HCT116 (cell line): ENCODE measurements around the gene RYR3. TPM values are rescaled to one million over a fixed set of nuclear protein-coding genes. Genes with fewer than 3 reads are reported as not detected.

Experiments
- ATAC-seq: fragments of 200-7000 bp; cut with Tn5 transposase; 2 replicates; pipeline ENCODE4 v1.9.1; 2020; ENCODE audit warnings: mild to moderate bottlenecking, moderate library complexity
- BruUV-seq: library from RNA; stranded (reverse); fragments of 400-500 nt; replicated peaks from 2 replicates; lab custom pipeline; 2021; lab: Mats Ljungman, UMichigan
- CTCF ChIA-PET: fragments of 300-600 bp; sonication (Branson Sonifier 250); formaldehyde crosslinking; loops from one replicate; lab custom pipeline; 2021; ENCODE audit warnings: antibody characterized with exemption; lab: Charles Lee
- POLR2A ChIA-PET: fragments of 300-600, 350-600 bp; sonication (Branson Sonifier 250); formaldehyde crosslinking; loops from one replicate; lab custom pipeline; 2021; ENCODE audit warnings: antibody characterized with exemption; lab: Charles Lee
- RAD21 ChIA-PET, 2 experiments: fragments of 300-600 bp; sonication (Branson Sonifier 250); formaldehyde crosslinking; loops; one replicate each; lab custom pipeline; 2023; ENCODE audit warnings: low total read pairs in 2 of 2; ENCODE audit not compliant: uncharacterized antibody in 2 of 2, unreplicated experiment in 2 of 2, low non-redundant PET in 1 of 2; lab: Charles Lee
- DNase-seq: peaks from one replicate; pipeline ENCODE4 v3.0.0-alpha.2; 2010; ENCODE audit warnings: low read depth, low spot score
- H2AFZ ChIP-seq: fragments of 200-600 bp; shearing (Covaris generic), sonication (generic); 2 replicates; pipeline ENCODE4 v1.6.1; 2017; ENCODE audit warnings: low read depth, mixed run types, mixed read lengths, antibody characterized with exemption, low read length; ENCODE audit not compliant: poor library complexity, severe bottlenecking
- H3K27ac ChIP-seq: 2 replicates; pipeline ENCODE4 v1.5.1; 2012; ENCODE audit warnings: low read depth, low read length
- H3K27me3 ChIP-seq: fragments of 200-600 bp; sonication (generic); 2 replicates; pipeline ENCODE4 v1.6.1; 2016; ENCODE audit warnings: mixed run types, low read length, mixed read lengths; ENCODE audit not compliant: insufficient read depth
- H3K36me3 ChIP-seq, 2 experiments: fragments of 200-500 bp in 1 of 2; fragments of 200-600 bp in 1 of 2; sonication (Bioruptor generic) in 1 of 2; sonication (generic) in 1 of 2; 2 replicates each; pipeline versions ENCODE4 v1.5.1 to v1.6.1; 2014 to 2016; ENCODE audit warnings: low read length in 2 of 2, inconsistent platforms in 1 of 2, mixed read lengths in 1 of 2, mixed run types in 1 of 2; ENCODE audit not compliant: insufficient read depth in 2 of 2, control insufficient read depth in 1 of 2
- H3K4me1 ChIP-seq, 2 experiments: fragments of 200-600 bp in 1 of 2; sonication (generic) in 1 of 2; 2 replicates each; pipeline versions ENCODE4 v1.5.1 to v1.6.1; 2012 to 2017; ENCODE audit warnings: low read length in 2 of 2, inconsistent platforms in 1 of 2, mild to moderate bottlenecking in 1 of 2, mixed read lengths in 1 of 2, mixed run types in 1 of 2, moderate library complexity in 1 of 2; ENCODE audit not compliant: insufficient read depth in 2 of 2, control insufficient read depth in 1 of 2
- H3K4me2 ChIP-seq: fragments of 200-600 bp; sonication (generic); 2 replicates; pipeline ENCODE4 v1.6.1; 2017; ENCODE audit warnings: mixed run types, low read length, mixed read lengths
- H3K4me3 ChIP-seq, 2 experiments: fragments of 200-600 bp in 1 of 2; sonication (generic) in 1 of 2; replicated peaks in 1 of 2; 2 replicates each; pipeline ENCODE4 v1.5.1; 2011 to 2016; ENCODE audit warnings: low read length in 2 of 2, control low read depth in 1 of 2, low read depth in 1 of 2, mild to moderate bottlenecking in 1 of 2, mixed read lengths in 1 of 2, mixed run types in 1 of 2
- H3K79me2 ChIP-seq: fragments of 200-600 bp; sonication (generic); 2 replicates; pipeline ENCODE4 v1.6.1; 2017; ENCODE audit warnings: mild to moderate bottlenecking, mixed run types, low read length, moderate library complexity, mixed read lengths; ENCODE audit not compliant: insufficient read depth
- H3K9ac ChIP-seq: fragments of 200-600 bp; sonication (generic); 2 replicates; pipeline ENCODE4 v1.6.1; 2016; ENCODE audit warnings: low read length, mixed read lengths
- H3K9me2 ChIP-seq: fragments of 200-600 bp; sonication (generic), shearing (Covaris generic); 2 replicates; pipeline ENCODE4 v1.6.1; 2017; ENCODE audit warnings: mixed run types, mild to moderate bottlenecking, moderate library complexity; ENCODE audit not compliant: insufficient read depth
- H3K9me3 ChIP-seq, 2 experiments: fragments of 200-500 bp in 1 of 2; fragments of 200-600 bp in 1 of 2; sonication (Bioruptor generic) in 1 of 2; sonication (generic) in 1 of 2; 2 replicates each; pipeline ENCODE4 v1.6.1; 2014 to 2017; ENCODE audit warnings: low read length in 2 of 2, mixed read lengths in 2 of 2, inconsistent platforms in 1 of 2, low read depth in 1 of 2, mild to moderate bottlenecking in 1 of 2, mixed run types in 1 of 2, moderate library complexity in 1 of 2; ENCODE audit not compliant: control insufficient read depth in 1 of 2, insufficient read depth in 1 of 2
- H4K20me1 ChIP-seq: fragments of 200-600 bp; sonication (generic), shearing (Covaris generic); 2 replicates; pipeline ENCODE4 v1.6.1; 2017; ENCODE audit warnings: mixed run types, mild to moderate bottlenecking, moderate library complexity; ENCODE audit not compliant: insufficient read depth
- EGR1 ChIP-seq: IDR thresholded peaks from 2 replicates; pipeline ENCODE4 v1.6.1; 2012; ENCODE audit warnings: low read depth
- ELF1 ChIP-seq: IDR thresholded peaks from 2 replicates; pipeline ENCODE4 v1.6.1; 2012; ENCODE audit warnings: low read depth, borderline replicate concordance
- EZH2phosphoT487 ChIP-seq: fragments of 200-600 bp; IDR thresholded peaks from 2 replicates; pipeline ENCODE4 v1.6.1; 2018; ENCODE audit warnings: antibody characterized with exemption, borderline replicate concordance
- FOSL1 ChIP-seq: IDR thresholded peaks from 2 replicates; pipeline ENCODE4 v1.6.1; 2012; ENCODE audit warnings: low read depth
- JUND ChIP-seq: IDR thresholded peaks from 2 replicates; pipeline ENCODE4 v1.6.1; 2012
- POLR2AphosphoS5 ChIP-seq: IDR thresholded peaks from 2 replicates; pipeline ENCODE4 v1.6.1; 2011; ENCODE audit warnings: mild to moderate bottlenecking, low read depth, low read length, moderate library complexity
- SIN3A ChIP-seq: IDR thresholded peaks from 2 replicates; pipeline ENCODE4 v1.6.1; 2012; ENCODE audit warnings: low read depth
- SRF ChIP-seq: IDR thresholded peaks from 2 replicates; pipeline ENCODE4 v1.6.1; 2012; ENCODE audit warnings: low read depth
- TCF7L2 ChIP-seq: IDR thresholded peaks from 2 replicates; pipeline ENCODE4 v1.7.0; 2011; ENCODE audit warnings: borderline replicate concordance, inconsistent platforms; ENCODE audit not compliant: insufficient read depth, insufficient read length; ENCODE audit errors: extremely low read depth
- YY1 ChIP-seq: IDR thresholded peaks from 2 replicates; pipeline ENCODE4 v1.6.1; 2011; ENCODE audit warnings: low read length, low read depth, moderate library complexity, mild to moderate bottlenecking; ENCODE audit not compliant: insufficient replicate concordance; ENCODE audit errors: extremely low read depth
- ZFX ChIP-seq: fragments of 450-650 bp; IDR thresholded peaks from 2 replicates; pipeline ENCODE4 v1.6.1; 2017
- ZNF274 ChIP-seq: fragments of 200-500 bp; sonication (Bioruptor generic); IDR thresholded peaks from 2 replicates; pipeline ENCODE4 v1.6.1; 2014; ENCODE audit warnings: mild to moderate bottlenecking, low read depth, low read length, inconsistent platforms
- intact Hi-C: fragments of 100-400 bp; cut with micrococcal nuclease; formaldehyde crosslinking; loops from 2 replicates; pipeline ENCODE4 v1.10.0; 2022
- total RNA-seq: library from RNA; stranded (reverse); gene quantifications from one replicate; pipeline ENCODE4 v1.2.1, GENCODE V29; 2021; ENCODE audit not compliant: unreplicated experiment
- TF ChIP-seq, protein P1 (sequence below), 3 experiments: fragments of 200-600 bp in 1 of 3; sonication (generic) in 1 of 3; IDR thresholded peaks in 2 of 3; conservative IDR thresholded peaks in 1 of 3; 2 replicates each; pipeline ENCODE4 v1.5.1; 2012 to 2017; ENCODE audit warnings: low read depth in 2 of 3, low read length in 2 of 3, antibody characterized with exemption in 1 of 3, borderline replicate concordance in 1 of 3, control low read depth in 1 of 3, mild to moderate bottlenecking in 1 of 3, mixed read lengths in 1 of 3, mixed run types in 1 of 3, moderate library complexity in 1 of 3; ENCODE audit not compliant: insufficient read depth in 1 of 3
- TF ChIP-seq, protein P2 (sequence below): IDR thresholded peaks from 2 replicates; pipeline ENCODE4 v1.6.1; 2011; ENCODE audit warnings: mild to moderate bottlenecking, low read length, moderate library complexity; ENCODE audit not compliant: insufficient replicate concordance; ENCODE audit errors: extremely low read depth
- TF ChIP-seq, protein P3 (sequence below): IDR thresholded peaks from 2 replicates; pipeline ENCODE4 v1.6.1; 2012
- TF ChIP-seq, protein P4 (sequence below): IDR thresholded peaks from 2 replicates; pipeline ENCODE4 v1.6.1; 2012; ENCODE audit warnings: low read depth

Gene RYR3
- total RNA-seq, 1 experiment from 2014 or later: not detected

DNA sequence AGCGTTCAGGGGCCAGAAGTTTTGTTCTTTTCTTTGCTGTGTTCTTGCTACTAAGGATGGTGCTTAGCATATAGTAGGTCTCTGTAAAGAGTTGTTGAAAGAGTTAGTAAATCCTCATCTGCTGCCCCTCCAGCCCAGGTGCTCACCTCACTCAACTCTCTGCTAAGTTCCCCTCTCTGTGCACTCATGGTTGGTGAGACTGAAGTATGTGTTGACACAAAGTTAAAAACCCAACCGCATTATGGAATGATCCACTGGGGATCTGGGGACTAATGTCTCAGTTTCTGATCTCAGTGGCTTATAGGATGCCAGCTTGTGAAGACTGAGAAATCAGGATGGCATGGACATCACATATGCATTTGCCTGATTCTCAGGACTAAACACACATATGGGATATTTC lies 13.8 kb downstream of the RYR3 start:
- TF ChIP-seq YY1 (no peak), EZH2phosphoT487 (no peak), POLR2AphosphoS5 (no peak), FOSL1 (no peak), SIN3A (no peak), TCF7L2 (no peak), EGR1 (no peak), SRF (no peak), ZFX (no peak), ELF1 (no peak), ZNF274 (no peak), JUND (no peak)
- TF ChIP-seq, protein P1, sequence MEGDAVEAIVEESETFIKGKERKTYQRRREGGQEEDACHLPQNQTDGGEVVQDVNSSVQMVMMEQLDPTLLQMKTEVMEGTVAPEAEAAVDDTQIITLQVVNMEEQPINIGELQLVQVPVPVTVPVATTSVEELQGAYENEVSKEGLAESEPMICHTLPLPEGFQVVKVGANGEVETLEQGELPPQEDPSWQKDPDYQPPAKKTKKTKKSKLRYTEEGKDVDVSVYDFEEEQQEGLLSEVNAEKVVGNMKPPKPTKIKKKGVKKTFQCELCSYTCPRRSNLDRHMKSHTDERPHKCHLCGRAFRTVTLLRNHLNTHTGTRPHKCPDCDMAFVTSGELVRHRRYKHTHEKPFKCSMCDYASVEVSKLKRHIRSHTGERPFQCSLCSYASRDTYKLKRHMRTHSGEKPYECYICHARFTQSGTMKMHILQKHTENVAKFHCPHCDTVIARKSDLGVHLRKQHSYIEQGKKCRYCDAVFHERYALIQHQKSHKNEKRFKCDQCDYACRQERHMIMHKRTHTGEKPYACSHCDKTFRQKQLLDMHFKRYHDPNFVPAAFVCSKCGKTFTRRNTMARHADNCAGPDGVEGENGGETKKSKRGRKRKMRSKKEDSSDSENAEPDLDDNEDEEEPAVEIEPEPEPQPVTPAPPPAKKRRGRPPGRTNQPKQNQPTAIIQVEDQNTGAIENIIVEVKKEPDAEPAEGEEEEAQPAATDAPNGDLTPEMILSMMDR (IDR thresholded peaks at IDR 0.05 in 2 of 3, conservative IDR thresholded peaks at IDR 0.05 in 1 of 3; ENCODE audit: borderline replicate concordance in 1 of 3, insufficient read depth in 1 of 3, low read depth in 2 of 3, low read length in 2 of 3): no peak
- TF ChIP-seq, protein P2, sequence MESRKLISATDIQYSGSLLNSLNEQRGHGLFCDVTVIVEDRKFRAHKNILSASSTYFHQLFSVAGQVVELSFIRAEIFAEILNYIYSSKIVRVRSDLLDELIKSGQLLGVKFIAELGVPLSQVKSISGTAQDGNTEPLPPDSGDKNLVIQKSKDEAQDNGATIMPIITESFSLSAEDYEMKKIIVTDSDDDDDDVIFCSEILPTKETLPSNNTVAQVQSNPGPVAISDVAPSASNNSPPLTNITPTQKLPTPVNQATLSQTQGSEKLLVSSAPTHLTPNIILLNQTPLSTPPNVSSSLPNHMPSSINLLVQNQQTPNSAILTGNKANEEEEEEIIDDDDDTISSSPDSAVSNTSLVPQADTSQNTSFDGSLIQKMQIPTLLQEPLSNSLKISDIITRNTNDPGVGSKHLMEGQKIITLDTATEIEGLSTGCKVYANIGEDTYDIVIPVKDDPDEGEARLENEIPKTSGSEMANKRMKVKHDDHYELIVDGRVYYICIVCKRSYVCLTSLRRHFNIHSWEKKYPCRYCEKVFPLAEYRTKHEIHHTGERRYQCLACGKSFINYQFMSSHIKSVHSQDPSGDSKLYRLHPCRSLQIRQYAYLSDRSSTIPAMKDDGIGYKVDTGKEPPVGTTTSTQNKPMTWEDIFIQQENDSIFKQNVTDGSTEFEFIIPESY: no peak
- TF ChIP-seq, protein P3, sequence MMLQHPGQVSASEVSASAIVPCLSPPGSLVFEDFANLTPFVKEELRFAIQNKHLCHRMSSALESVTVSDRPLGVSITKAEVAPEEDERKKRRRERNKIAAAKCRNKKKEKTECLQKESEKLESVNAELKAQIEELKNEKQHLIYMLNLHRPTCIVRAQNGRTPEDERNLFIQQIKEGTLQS: no peak
- TF ChIP-seq, protein P4, sequence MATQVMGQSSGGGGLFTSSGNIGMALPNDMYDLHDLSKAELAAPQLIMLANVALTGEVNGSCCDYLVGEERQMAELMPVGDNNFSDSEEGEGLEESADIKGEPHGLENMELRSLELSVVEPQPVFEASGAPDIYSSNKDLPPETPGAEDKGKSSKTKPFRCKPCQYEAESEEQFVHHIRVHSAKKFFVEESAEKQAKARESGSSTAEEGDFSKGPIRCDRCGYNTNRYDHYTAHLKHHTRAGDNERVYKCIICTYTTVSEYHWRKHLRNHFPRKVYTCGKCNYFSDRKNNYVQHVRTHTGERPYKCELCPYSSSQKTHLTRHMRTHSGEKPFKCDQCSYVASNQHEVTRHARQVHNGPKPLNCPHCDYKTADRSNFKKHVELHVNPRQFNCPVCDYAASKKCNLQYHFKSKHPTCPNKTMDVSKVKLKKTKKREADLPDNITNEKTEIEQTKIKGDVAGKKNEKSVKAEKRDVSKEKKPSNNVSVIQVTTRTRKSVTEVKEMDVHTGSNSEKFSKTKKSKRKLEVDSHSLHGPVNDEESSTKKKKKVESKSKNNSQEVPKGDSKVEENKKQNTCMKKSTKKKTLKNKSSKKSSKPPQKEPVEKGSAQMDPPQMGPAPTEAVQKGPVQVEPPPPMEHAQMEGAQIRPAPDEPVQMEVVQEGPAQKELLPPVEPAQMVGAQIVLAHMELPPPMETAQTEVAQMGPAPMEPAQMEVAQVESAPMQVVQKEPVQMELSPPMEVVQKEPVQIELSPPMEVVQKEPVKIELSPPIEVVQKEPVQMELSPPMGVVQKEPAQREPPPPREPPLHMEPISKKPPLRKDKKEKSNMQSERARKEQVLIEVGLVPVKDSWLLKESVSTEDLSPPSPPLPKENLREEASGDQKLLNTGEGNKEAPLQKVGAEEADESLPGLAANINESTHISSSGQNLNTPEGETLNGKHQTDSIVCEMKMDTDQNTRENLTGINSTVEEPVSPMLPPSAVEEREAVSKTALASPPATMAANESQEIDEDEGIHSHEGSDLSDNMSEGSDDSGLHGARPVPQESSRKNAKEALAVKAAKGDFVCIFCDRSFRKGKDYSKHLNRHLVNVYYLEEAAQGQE: no peak
- intact Hi-C loops: no loop called here
- BruUV-seq: no TSS peak

More for the DNA sequence above, 13.8 kb downstream of the RYR3 start:
- Histone ChIP-seq H3K4me3 (no peak overlapping the region), H3K4me1 (no peaks in the 10 kb centered on the region), H3K9ac (no peak overlapping the region), H4K20me1 (no peaks in the 10 kb centered on the region), H3K79me2 (no peaks in the 10 kb centered on the region), H3K9me3 (no peaks in the 10 kb centered on the region), H3K4me2 (no peak overlapping the region), H3K27ac (no peak overlapping the region), H3K27me3 (peaks cover 92% of the 10 kb centered on the region), H3K36me3 (no peaks in the 10 kb centered on the region), H2AFZ (no peak overlapping the region), H3K9me2 (no peaks in the 10 kb centered on the region)
- ChIA-PET POLR2A (no interaction called here), RAD21 (no interaction called here), CTCF (no interaction called here)
- DNase-seq: no peak
- no peak for ATAC-seq
